MV-4-11 (cell line): Measurements from ENCODE around the gene TFB1M.
"Not testable (repeated sequence)": the region's sequence is repeated elsewhere in the genome, so short reads cannot be mapped to it uniquely, and the experiment has no call there.

ENCODE experiments used
- DNase-seq: peaks from one replicate; lab custom pipeline; 2025; lab: John Stamatoyannopoulos, UW

The TFB1M gene

DNA sequence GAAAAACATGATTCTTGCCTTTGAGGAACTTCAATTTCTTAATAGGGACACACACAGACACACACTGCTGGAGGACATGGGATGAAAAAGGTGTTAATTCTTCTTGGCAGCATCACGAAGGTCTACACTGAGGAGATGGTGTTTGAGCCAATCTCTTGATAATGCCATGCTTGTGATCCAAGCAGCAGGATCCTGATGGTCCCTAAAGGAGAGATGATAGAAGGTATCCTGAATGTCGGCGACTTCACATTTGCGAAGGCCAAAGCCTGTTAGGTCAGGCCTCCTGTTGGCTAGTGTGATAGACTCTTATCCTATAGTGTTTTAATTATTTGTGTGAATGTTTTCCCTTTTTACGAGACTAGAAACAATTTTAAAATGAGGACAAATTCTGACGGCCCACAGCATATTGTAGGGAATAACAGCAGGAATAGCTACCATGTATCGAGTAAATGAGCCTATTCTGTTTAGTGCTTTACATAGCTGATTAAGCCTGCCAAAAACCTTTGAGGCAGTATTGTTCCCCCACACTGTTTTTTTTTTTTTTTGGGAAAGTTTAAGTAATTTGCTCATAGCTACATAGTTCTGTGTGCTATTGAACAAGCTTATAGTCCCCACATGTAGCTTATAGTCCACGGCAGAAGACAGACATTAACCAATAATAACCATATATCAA is 15.3 kb upstream of the TFB1M start:
- DNase-seq, result no peak

DNA sequence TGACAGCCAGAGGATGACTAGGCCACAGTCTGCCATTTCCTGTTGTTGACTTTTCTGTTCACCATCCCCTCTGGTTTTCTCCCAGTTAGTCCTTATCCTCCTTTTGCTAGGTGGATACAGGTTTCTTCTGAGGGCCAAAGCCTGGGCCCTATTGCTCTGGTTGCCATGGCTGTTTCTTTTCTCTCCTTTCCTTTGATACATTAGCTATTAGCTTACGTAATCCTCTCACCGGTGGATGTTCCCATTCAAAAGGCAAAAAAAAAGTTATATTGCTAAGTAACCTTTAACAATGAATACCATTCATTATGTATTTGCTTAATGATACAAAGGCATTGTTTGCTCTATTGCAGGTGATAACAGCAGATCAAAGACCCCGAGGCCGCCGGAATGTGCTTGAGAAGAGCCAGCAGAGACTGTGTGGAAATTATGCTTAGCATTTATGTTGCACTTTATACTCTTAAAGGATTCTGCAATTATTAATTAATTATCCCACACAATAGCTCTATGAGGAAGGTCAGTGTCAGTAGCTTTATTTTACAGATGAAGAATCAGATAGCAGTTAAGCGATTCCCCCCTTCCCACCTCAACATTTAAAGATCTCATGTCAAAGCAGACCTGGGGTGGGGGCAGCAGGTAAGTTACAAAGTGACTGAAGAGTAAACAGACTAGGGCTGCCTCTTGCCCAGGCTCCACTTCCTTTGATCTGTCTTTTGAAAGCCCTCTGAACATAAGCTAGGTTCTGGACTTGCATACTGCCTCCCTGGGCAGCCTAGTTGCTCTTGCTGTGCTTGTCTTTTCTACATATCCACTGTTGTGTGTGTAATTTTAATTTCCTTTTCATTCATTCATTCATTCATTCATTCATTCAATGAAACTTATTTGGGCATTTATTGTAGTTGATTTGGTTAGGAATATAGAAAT is 14.5 kb upstream of the TFB1M start:
- DNase-seq, result no peak

DNA sequence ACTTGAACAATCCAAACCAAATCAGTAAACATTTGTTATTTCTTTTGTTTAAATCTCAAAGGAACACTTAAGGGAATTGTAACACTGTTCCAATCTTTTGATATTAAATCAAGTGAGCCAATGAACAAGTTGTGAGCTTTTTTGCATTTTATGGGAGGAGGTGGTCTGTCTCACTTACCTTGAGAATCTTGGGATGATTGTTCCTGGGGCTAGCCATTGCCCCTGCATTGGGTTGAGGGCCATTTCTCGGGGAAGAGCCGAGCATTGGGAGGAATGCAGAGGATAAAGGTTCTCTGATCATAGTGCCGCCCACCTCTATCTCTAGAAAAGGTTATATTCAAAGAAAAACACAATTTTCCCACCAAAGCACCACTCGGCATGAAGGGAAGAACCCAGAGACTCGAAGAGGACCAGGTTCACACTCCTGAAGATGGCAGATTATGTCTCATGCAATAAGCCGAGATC is 13.8 kb upstream of the TFB1M start:
- DNase-seq, result no peak

DNA sequence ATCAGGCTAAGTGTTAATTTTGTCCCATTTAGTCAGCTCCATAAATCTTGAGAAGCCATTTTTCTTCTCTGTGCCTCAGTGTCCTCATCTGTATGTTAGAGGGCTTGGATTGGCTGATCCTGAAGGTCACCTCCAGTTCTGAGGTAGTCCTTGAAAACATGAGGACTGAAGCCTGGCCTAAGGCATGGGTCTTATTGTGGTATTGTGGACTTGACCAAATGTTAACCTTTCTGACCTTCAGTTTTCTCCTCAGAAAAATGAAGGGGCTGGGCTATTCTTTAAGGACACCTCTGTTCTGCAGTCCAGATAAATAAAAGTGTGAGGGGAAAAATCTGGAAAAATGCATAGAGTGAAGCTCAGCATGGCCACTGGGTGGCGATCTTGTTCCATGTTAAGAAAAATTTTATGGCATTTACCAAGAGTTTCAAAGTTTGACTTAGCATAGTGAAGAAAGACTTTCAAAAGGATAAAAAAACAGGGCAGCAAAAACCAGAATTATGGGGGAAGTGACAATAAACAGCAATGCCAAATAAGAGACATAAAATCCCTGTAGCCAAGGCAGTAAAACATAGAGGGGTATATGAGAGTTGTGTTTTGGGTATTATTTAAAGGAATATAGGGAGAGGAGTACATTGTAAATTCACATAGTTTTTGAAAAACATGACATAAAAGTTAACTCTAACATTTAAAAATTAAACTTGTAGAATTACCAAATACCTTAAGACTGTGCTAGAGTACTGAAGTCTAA is 13.2 kb upstream of the TFB1M start:
- DNase-seq, result peak; percentile 58

DNA sequence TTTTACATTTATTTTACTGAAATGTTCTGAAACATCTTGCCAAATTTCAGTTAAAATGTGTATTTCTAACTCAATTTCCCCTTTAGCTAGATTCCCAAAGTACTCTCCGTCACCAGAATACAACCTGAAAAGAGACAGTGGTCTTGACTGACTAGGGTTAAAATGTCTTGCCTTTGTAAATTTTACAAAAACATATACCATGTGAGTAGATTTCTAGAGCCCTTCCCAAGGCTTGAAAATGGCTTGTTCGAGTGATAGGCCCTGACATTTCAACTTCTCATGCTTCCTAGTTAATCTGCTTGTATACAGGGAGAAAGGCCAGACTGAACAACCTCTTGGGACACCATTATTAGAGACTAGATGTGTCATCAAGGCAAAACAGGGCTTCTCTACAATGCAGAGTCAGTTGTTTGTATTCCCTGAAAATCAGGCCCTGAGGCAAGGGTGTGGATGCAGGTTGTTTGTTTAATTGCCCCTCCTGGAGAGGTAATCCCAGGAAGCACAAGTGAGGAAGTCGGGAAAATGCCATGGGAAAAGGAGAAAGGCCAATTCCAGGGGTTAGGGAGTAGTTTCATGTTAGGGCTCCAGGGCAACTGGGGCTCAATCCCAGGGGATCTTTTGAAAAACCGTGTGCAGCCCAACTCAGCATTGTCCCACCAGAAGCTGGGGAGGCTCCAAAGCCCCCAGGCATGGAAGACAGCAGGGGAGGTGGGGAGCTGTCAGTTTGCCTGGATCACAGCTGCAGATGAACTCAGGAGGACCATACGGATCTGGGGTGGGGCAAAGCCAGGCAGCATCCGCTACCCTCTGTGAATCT is 11.6 kb upstream of the TFB1M start:
- DNase-seq, result no peak

DNA sequence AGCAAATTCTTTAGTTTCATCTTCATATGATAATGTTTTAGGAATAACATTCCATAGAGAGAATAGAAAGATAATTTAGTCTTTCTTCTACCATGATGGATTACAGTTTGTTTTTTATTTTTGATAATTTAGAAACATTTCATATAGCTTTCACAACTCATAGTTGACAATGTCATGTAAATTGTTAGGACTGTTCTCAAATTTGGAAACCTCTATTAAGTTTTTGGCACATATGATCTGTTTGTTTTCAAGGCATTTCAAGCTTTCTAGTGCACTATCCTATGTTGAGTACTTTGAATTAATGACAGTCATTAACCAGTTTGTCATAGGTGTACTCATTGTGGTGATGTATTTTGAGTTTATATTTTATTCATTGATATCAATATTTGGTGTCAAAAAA is 10.7 kb upstream of the TFB1M start:
- no peak for DNase-seq

DNA sequence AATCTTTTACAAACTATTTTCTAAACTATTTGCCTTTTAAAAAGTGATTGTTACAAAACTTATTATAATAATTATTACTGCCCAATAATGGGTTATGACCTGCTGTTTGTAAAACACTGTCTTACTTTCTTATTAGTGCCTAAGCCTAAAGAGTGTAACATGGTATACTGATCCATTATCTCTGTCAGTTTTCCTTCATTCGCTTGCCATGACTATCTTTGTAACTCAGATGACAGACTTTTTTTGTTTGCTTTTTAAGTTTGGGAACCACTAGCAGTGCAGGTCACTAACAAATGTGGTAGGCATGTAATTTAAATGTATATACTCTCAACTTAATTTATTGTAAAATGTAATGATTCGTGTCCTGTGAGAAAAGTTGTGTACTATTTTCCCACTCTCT is 9.9 kb upstream of the TFB1M start:
- no peak for DNase-seq

DNA sequence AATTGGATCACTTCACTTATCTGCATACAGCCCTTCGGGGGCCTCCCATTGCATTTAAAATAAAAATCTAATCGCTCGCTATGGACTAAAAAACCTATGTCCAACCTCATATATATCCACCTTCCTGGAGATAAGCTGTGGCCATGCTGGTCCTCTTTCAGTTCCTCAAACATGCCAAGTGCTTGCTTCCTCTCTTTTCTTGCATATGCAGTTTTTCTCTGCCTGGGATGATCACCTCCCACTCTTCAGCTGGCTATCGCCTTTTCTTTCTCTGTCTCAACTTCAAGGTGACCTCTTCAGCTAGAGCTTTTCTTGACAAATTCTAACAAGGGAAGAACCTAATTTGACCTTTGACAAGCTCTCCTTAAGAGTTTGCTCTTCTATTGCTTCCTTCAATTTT is 5.6 kb upstream of the TFB1M start:
- DNase-seq, result peak; percentile 92

DNA sequence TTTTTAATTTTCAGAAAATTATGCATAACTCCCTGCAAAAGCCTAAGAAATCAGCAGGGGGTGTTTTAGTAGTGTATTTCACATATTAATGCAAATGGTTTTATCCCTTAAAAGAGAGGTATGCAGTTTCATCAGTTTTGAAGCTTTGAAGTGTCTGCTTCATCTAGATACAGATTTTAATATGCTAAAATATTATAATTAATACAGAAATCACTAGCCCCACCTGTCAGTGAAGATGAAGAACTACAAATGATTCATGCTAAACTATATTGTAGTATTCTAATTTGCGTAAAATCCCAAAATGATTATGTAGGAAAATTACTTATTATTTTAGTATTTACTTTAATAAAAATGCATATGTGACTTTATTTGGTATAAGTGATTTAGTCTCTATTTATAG is 2.9 kb upstream of the TFB1M start:
- DNase-seq, result no peak

DNA sequence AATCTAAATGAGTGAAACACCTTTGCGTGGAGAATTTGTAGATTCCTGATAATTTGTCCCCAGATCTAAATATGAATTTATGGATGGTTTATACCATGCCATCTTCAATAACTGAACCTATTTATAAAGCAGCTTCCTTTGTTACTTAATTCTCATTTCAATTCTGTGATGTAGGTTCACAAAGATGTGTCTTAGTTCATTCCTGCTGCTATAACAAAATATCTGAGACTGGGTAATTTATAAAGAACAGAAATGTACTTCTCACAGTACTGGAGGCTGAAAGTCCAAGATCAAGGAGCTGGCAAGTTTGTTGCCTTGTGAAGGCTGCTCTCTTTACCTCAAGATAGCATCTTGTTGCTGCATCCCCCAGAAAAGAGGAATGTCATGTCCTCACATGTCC is 2.1 kb upstream of the TFB1M start:
- no peak for DNase-seq

DNA sequence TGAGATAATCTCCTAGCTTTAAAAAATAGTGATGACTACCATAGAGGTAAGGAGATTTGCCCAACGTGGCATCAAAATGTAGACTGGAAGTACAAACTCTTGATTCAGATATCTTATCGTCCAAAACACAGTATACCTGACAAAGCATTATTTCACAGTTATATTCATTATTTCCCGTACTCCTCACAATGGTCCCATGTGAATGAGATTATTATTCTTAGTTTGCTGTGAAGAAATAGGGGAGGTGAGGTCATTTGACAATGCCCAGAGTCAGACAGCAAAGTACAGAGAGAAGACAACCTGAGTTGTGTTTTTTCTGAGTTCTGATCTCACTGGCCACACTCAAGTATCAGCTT is 1.2 kb upstream of the TFB1M start:
- no peak for DNase-seq

DNA sequence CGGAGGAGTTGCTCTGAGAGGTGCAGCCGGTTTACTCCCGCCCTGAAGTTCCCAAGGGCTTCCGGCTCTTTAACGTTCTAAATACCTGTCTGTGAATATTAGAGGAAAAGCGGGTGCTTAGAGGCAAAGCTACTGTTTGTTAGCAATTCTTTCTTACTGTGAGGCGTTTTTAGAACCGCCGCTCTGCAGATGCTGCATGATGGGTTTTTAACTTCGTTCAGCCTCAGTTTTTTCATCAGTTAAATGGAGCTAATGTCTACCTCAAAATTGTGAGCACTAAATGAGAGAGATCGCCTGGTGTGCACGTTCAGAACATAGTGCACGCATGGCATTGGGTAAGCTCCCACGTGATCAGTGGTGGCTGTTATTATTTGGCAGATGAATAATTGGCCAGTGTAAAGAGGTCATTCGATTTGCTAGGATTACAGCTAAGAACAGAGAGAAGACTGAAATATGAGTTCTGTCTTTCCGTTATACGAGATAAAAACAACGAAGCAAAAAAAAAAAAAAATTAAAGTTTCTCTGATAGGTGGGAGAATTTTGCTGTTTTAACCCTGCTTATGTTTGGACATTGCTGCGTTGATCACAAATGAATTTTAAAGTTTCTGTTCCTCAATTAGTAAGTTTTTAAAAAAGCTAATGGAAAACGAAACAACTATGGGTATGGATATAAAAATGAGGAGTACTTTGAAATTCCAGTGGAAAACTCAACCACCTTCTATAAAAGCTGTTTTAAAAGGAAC is 660 bp upstream of the TFB1M start:
- peak; percentile 91 for DNase-seq

DNA sequence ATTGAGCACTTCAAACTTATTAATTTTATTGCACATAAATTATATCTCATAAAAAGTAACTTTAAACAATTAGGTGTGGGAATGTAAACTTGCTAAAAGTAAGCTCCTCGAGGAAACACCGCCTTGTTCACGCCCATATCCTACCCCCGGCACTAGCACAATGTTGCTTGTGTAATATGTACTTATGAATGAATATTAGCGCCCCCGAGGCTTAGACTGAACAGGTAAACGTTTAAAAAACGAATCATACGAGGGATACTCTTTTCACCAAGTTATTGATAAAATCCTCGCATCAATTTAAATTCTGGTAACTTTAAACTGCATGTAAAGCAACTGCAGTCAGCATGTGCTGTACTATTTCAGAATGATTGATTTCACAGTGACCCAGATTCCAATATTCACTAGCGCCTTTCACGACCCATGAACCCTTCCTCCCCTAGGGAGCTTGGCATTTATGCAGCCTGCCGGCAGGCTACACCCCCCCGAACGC is 637 bp downstream of the TFB1M start:
- peak; percentile 16 for DNase-seq

DNA sequence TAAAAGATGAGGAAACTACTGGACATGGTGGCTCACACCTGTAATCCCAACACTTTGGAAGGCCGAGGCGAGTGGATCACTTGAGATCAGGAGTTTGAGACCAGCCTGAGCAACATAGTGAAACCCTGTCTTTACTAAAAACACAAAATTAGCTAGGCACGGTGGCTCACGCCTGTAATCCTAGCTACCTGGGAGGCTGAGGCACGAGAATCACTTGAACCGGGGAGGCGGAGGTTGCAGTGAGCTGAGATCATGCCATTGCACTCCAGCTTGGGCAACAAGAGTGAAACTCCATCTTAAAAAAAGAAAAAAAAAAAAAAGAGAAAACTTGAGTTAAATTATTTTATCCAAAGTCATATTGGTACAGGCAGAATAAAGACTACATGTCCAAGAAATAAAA is 1.3 kb downstream of the TFB1M start:
- not testable (repeated sequence) for DNase-seq

DNA sequence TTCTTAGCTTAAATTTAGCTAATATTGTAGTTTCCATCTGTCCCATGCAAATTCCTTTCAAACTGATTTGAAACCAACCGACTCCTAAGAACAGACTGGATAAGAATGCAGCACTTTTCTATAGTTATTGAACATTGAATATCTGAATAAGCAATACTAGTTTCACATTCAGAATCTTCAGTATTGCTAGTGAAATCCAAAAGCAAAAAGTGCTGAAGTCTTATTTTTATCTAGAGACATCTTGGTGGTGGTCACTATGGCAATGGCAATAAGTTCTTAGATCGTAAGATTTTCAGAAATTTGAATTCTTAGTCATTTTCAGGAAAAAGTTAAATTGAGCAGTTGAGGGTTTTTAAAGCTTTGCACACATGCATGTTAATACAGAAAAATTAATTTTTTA is 2.7 kb downstream of the TFB1M start:
- DNase-seq, result no peak

DNA sequence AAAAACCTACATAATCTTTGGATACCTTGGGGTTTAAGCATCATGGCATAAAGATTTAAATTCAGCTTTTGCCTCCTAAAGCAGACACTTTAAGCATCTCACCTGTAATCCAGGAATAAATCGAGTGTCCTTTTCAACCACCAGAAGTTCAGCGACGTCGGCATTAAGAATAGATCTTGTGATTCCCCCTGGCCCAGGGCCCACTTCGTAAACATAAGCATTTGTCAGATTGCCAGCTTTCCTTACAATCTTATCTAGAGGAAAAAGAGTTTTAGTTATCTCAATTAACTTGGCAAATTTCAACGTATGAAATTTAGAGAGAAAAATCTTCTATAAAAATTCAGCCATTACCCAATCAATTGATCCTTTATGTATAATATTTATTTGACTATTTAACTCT is 3.2 kb downstream of the TFB1M start:
- DNase-seq, result no peak

DNA sequence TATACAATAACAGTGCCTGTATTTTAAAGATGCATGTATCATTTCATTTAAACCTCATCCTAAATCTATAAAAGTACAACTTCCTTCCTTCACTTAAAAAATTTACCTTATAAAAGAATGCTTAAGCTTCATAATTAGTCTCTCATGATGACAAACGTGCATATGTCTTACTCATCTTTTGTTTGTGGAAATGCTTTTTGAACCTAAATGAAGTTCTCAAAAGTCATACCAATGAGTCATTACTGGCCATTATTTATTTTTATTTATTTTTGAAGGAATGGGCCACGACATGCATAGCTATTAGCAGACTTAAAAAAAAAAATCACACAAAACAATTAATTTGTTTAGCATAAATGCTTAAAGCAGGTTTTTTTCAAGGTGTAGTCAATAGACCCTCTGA is 3.7 kb downstream of the TFB1M start:
- no peak for DNase-seq

DNA sequence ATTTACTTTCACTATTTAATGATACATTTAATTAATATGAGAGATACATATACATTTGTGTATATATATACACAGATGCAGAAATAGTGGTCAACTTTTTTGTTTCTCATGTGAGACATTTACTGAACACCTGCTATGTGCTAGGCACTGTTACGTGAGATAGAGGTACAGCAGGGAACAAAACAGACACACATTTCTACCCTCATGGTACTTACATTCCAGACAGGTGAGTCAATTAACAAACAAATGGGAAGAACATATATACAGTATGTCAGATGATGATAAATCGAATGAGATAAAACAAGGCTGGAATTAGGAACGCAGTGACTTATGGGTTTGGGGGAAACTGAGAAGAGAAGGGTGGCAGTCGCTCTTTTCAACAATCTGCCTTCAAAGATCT is 5.1 kb downstream of the TFB1M start:
- DNase-seq, result no peak

DNA sequence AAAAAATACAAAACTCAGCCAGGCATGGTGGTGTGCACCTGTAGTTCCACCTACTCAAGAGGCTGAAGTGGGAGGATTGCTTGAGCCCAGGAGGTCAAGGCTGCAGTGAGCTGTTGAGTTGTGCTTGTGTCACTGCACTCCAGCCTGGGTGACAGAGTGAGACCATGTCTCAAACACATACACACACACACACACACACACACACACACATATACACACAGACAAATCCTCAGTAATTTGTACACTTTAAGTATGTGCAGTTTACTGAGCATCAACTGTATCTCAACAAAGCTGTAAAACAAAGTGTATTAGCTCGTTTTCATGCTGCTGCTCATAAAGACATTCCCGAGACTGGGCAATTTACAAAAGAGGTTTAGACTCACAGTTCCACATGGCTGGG is 7.3 kb downstream of the TFB1M start:
- no peak for DNase-seq

DNA sequence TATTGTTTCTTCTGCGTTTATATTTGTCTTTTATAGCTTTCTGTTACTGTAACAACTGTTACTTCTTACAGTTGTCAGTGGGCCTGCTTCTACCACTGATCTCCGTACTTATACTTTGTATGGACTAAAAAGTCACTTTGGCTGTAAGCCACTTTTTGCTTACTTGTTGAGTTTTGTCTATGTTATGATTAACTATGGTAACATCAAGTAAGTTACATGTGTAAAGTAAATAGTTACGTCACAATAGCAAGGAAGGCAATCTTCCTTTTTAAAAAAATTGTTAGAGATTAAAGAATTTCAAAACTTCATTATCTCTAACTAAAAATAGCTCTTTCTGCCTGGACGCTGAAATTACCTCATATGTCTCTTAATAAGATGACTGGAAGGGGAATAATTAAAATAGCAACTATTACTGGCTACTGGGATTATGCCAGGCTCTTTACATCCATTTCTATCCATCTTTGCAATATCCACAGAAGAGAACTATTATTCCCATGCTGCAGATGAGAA is 10.9 kb downstream of the TFB1M start:
- no peak for DNase-seq

DNA sequence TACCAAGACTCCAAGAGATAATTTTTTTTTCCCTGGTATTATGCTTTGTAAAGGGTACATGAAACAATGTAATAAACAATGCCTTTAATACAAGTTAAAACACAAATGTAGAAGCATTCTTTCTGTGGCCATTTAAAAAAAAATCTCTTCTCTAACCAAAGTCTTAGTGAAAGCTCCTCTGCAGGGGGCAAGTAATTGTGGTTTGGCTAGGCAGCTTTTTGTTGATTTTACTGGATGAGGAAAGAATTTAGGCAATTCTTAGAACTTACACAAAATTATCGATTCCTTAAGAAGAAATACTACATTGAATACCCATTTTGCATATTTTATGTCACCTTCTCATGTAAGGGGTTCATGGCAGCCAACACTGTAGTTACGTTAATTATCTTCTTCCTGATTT is 12.4 kb downstream of the TFB1M start:
- no peak for DNase-seq
